SK-N-SH (cell line): ENCODE measurements around the gene ZP1.

Experiments
- CHD2 ChIP-seq: fragments of 150-350 bp; IDR thresholded peaks from 2 replicates; pipeline ENCODE4 v1.6.1; 2018; ENCODE audit warnings: low read length; ENCODE audit not compliant: partially characterized antibody
- CTCF ChIP-seq: fragments of 200-600 bp; sonication (generic); IDR thresholded peaks from 2 replicates; pipeline ENCODE4 v1.6.1; 2017; ENCODE audit warnings: antibody characterized with exemption, mild to moderate bottlenecking, moderate library complexity
- EZH2phosphoT487 ChIP-seq: fragments of 200-600 bp; sonication (generic); IDR thresholded peaks from 2 replicates; pipeline ENCODE4 v1.6.1; 2017; ENCODE audit warnings: low read depth, mixed run types, mild to moderate bottlenecking, antibody characterized with exemption, moderate library complexity, borderline replicate concordance
- FOSL2 ChIP-seq: IDR thresholded peaks from 2 replicates; pipeline ENCODE4 v1.4.0; 2012; ENCODE audit warnings: low read depth, mild to moderate bottlenecking, moderate library complexity, borderline replicate concordance
- FOXM1 ChIP-seq: IDR thresholded peaks from 2 replicates; pipeline ENCODE4 v1.4.0; 2012; ENCODE audit warnings: low read depth, mild to moderate bottlenecking
- GABPA ChIP-seq: IDR thresholded peaks from 2 replicates; pipeline ENCODE4 v1.4.0; 2012; ENCODE audit warnings: low read depth, mild to moderate bottlenecking
- JUND ChIP-seq: IDR thresholded peaks from 2 replicates; pipeline ENCODE4 v1.4.0; 2012
- MAX ChIP-seq: IDR thresholded peaks from 2 replicates; pipeline ENCODE4 v1.4.0; 2012; ENCODE audit warnings: low read depth
- REST ChIP-seq: IDR thresholded peaks from 2 replicates; pipeline ENCODE4 v1.6.1; 2012; ENCODE audit warnings: mild to moderate bottlenecking, low read depth, low read length, moderate library complexity
- USF1 ChIP-seq: IDR thresholded peaks from 2 replicates; pipeline ENCODE4 v1.4.0; 2012; ENCODE audit warnings: low read depth, borderline replicate concordance
- YY1 ChIP-seq: IDR thresholded peaks from 2 replicates; pipeline ENCODE4 v1.4.0; 2012; ENCODE audit warnings: low read depth, mild to moderate bottlenecking

GRCh38 chr11:60841797-60842667, 25.3 kb upstream of the ZP1 start, which contains the start of gene CCDC86:
- no peak; the same call in 1 of the 2 replicates for TF ChIP-seq JUND
- TF ChIP-seq CTCF, result no peak
- no peak for TF ChIP-seq EZH2phosphoT487
- TF ChIP-seq GABPA, result peak; percentile 49
- peak; percentile 97 for TF ChIP-seq YY1
- TF ChIP-seq MAX, result peak; percentile 100
- no peak for TF ChIP-seq FOXM1
- no peak for TF ChIP-seq FOSL2
- TF ChIP-seq REST, result 0 out of 2 replicates have a peak, but pooled peaks have one; percentile 24
- TF ChIP-seq USF1, result peak; percentile 67; the same call in 1 of the 2 replicates
- peak; percentile 92 for TF ChIP-seq CHD2
